Endothelial cell (in vitro differentiated cells): ENCODE measurements around the gene STARD10. TPM values are rescaled to one million over a fixed set of nuclear protein-coding genes. Genes with fewer than 3 reads are reported as not detected.
A peak's percentile ranks its signal among the peaks of the same experiment; 100 is the strongest.

ENCODE experiments used
- DNase-seq: peaks from one replicate; pipeline ENCODE4 v3.0.0; 2021; ENCODE audit warnings: low spot score
- H3K27ac Mint-ChIP-seq: one replicate; pipeline ENCODE4 v1.8.0; 2021; ENCODE audit warnings: mixed read lengths, inconsistent platforms; ENCODE audit not compliant: unreplicated experiment
- H3K27me3 Mint-ChIP-seq: one replicate; pipeline ENCODE4 v1.8.0; 2021; ENCODE audit warnings: mild to moderate bottlenecking, moderate library complexity, mixed read lengths, inconsistent platforms; ENCODE audit not compliant: unreplicated experiment
- H3K36me3 Mint-ChIP-seq: one replicate; pipeline ENCODE4 v1.8.0; 2021; ENCODE audit warnings: mild to moderate bottlenecking, low read depth, mixed read lengths, inconsistent platforms; ENCODE audit not compliant: unreplicated experiment
- H3K4me1 Mint-ChIP-seq: one replicate; pipeline ENCODE4 v1.8.0; 2021; ENCODE audit warnings: mild to moderate bottlenecking, mixed read lengths, inconsistent platforms; ENCODE audit not compliant: unreplicated experiment
- H3K4me3 Mint-ChIP-seq: one replicate; pipeline ENCODE4 v1.8.0; 2021; ENCODE audit warnings: mild to moderate bottlenecking, mixed read lengths, inconsistent platforms; ENCODE audit not compliant: unreplicated experiment
- H3K9me3 Mint-ChIP-seq: one replicate; pipeline ENCODE4 v1.8.0; 2021; ENCODE audit warnings: mixed read lengths, inconsistent platforms; ENCODE audit not compliant: unreplicated experiment
- CTCF ChIP-seq: fragments of 200-600 bp; sonication (generic); IDR thresholded peaks from one replicate; pipeline ENCODE4 v1.5.0; 2021; ENCODE audit warnings: antibody characterized with exemption; ENCODE audit not compliant: unreplicated experiment
- total RNA-seq: library from RNA; stranded (reverse); fragmentation: NEBNext Ultra II Directional; extraction: Animal tissue kit (Norgen Biotek cat#: 25700); gene quantifications from one replicate; pipeline ENCODE4 v1.2.1, GENCODE V29; 2021; ENCODE audit not compliant: unreplicated experiment

The STARD10 gene
- total RNA-seq, 1 donor from 2014 or later = 13.4 TPM

DNA sequence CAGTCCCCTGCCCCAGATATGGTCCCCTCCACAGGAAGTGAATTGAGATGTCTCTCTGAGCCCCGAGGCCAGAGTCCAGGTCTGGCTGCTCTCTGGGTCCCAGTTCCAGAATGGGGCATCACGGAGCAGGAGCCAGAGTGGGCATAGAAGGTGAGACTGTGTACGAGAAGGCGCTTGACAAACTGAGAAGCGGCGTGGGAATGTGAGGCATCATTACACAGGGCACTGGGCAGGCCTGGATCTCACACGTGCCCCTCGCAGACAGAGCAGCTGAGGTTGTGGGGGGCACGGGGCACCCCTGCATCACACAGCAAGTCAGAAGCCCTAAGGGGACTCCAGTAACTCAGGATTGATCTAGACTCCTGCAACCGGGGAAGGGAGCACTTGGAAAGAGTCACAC, 9.2 kb downstream of the STARD10 start:
- Mint-ChIP-seq H3K27me3 (peaks cover 11% of the 10 kb centered on the region), H3K4me1 (peaks cover 13% of the 10 kb centered on the region), H3K27ac (no peak overlapping the region), H3K36me3 (peaks cover 4% of the 10 kb centered on the region), H3K9me3 (no peaks in the 10 kb centered on the region), H3K4me3 (no peak overlapping the region)
- no peak for TF ChIP-seq CTCF
- DNase-seq = no peak

GRCh38 chr11:72783144-72783905, 10.5 kb downstream of the STARD10 start:
- no peak overlapping the region for H3K27ac Mint-ChIP-seq
- H3K4me1 Mint-ChIP-seq = peaks cover 13% of the 10 kb centered on the region
- no peak for DNase-seq
- TF ChIP-seq CTCF = no peak
- H3K9me3 Mint-ChIP-seq = no peaks in the 10 kb centered on the region
- peaks cover 13% of the 10 kb centered on the region for H3K27me3 Mint-ChIP-seq
- H3K4me3 Mint-ChIP-seq = no peak overlapping the region
- peaks cover 6% of the 10 kb centered on the region for H3K36me3 Mint-ChIP-seq

GRCh38 chr11:72782081-72782920, 11.5 kb downstream of the STARD10 start:
- H3K9me3 Mint-ChIP-seq = no peaks in the 10 kb centered on the region
- peaks cover 6% of the 10 kb centered on the region for H3K36me3 Mint-ChIP-seq
- H3K4me3 Mint-ChIP-seq = peak overlapping the region; percentile 86
- no peak for DNase-seq
- H3K27me3 Mint-ChIP-seq = peaks cover 13% of the 10 kb centered on the region
- H3K27ac Mint-ChIP-seq = no peak overlapping the region
- no peak for TF ChIP-seq CTCF
- peaks cover 11% of the 10 kb centered on the region for H3K4me1 Mint-ChIP-seq

- Mint-ChIP-seq H3K4me3 (peak overlapping the region; percentile 86), H3K4me1 (peaks cover 14% of the 10 kb centered on the region), H3K27me3 (peaks cover 13% of the 10 kb centered on the region), H3K9me3 (no peaks in the 10 kb centered on the region), H3K36me3 (peaks cover 6% of the 10 kb centered on the region), H3K27ac (no peak overlapping the region)
- TF ChIP-seq CTCF = no peak
- DNase-seq = peak; percentile 37
These were observed 12.3 kb downstream of the STARD10 start for GRCh38 chr11:72781313-72782080.
